Measurements from ENCODE around the gene ADAP1. TPM values are rescaled to one million over a fixed set of nuclear protein-coding genes. Genes with fewer than 3 reads are reported as not detected.

The ADAP1 gene
- total and polyA plus RNA-seq, 2 of the 8 experiments (the other 6 are each of a cell fraction or from before 2014, with no cell fraction given) = 5.8 to 6.1 TPM

DNA sequence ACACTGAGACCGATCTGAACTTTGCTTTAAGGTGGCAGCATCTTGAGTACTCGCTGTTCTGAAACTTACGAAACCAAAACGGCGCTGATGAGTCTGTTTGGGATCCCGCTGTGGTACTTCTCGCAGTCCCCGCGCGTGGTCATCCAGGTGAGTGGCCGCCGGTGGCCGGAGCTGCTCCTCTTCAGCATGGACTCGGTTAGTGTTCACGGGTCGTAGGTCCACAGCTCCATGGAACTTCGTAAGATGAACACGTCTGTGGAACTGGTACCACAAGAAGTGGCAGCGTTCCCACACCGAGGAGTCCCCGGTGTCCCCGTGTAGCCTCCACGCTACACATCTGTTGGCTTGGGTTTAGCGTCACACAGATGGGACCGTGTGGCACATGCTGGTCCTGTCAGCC lies 88.6 kb downstream of the ADAP1 start:
- CTCF ChIA-PET (ENCODE audit: partially characterized antibody) = no interaction called here

More for the DNA sequence above, 88.6 kb downstream of the ADAP1 start:
- Histone ChIP-seq H3K79me1 (ENCODE audit: low read depth, low read length) (peaks cover 6% of the 10 kb centered on the region), H4K91ac (replicated peaks; ENCODE audit: insufficient read length, low read length) (no peak overlapping the region), H3K4ac (replicated peaks; ENCODE audit: insufficient read length, low read depth, low read length) (no peak overlapping the region), H4K20me1 (replicated peaks in 1 of 2; ENCODE audit: control insufficient read depth in 1 of 2, insufficient read depth in 2 of 2, low read length in 2 of 2) (peaks cover 5 to 10% of the 10 kb centered on the region in 2 experiments), H2BK15ac (ENCODE audit: low read length) (no peak overlapping the region), H2BK120ac (replicated peaks; ENCODE audit: low read depth, low read length) (no peak overlapping the region), H4K8ac (ENCODE audit: extremely low read depth, insufficient read depth, low read length) (no peak overlapping the region), H3K14ac (ENCODE audit: insufficient read length) (no peak overlapping the region), H3K23me2 (ENCODE audit: low read depth, low read length) (no peaks in the 10 kb centered on the region), H3K56ac (replicated peaks; ENCODE audit: insufficient read length, low read depth, low read length) (no peak overlapping the region), H3K4me2 (ENCODE audit: insufficient read depth in 1 of 2, low read depth in 2 of 2, low read length in 2 of 2) (no peak overlapping the region), H3K36me3 (ENCODE audit: control insufficient read depth in 2 of 4, insufficient read depth in 4 of 4, low read length in 3 of 4) (peaks cover 20 to 65% (median 51%) of the 10 kb centered on the region in 4 experiments), H2AFZ (ENCODE audit: low read length) (no peak overlapping the region), H2BK12ac (ENCODE audit: low read depth, low read length) (no peak overlapping the region), H3K23ac (ENCODE audit: insufficient read length) (no peak overlapping the region), H2BK5ac (ENCODE audit: low read depth, low read length) (peak overlapping the region; percentile 52; the same call in 1 of the 2 replicates), H3K79me2 (ENCODE audit: control insufficient read depth in 1 of 2, insufficient read depth in 2 of 2, low read length in 2 of 2) (no peaks in the 10 kb centered on the region; a peak in 1 of 4 replicates), H4K5ac (ENCODE audit: insufficient read length, low read depth, low read length) (no peak overlapping the region), H3K9ac (replicated peaks in 1 of 4; ENCODE audit: extremely low read depth in 1 of 4, low read depth in 3 of 4, low read length in 3 of 4) (no peak overlapping the region), H3K18ac (ENCODE audit: extremely low read depth, low read length) (no peak overlapping the region), H3K4me3 (ENCODE audit: extremely low read depth in 1 of 4, insufficient read depth in 2 of 4, low read depth in 3 of 4, low read length in 4 of 4) (no peak overlapping the region), H3K27ac (ENCODE audit: low read depth, low read length) (no peak overlapping the region), H2AK5ac (ENCODE audit: low read depth, low read length) (no peak overlapping the region), H3K9me3 (ENCODE audit: insufficient read depth in 2 of 2, low read depth in 1 of 2, low read length in 1 of 2) (no peaks in the 10 kb centered on the region), H3K27me3 (replicated peaks in 1 of 4; ENCODE audit: control insufficient read depth in 3 of 4, extremely low read depth in 1 of 4, insufficient read depth in 3 of 4, low read length in 3 of 4) (no peaks in the 10 kb centered on the region), H3K4me1 (replicated peaks in 1 of 4; ENCODE audit: control insufficient read depth in 3 of 4, insufficient read depth in 4 of 4, low read length in 3 of 4) (no peaks in the 10 kb centered on the region), H2BK20ac (ENCODE audit: low read length) (no peak overlapping the region)
- TF ChIP-seq CHD1 (IDR thresholded peaks at IDR 0.05; ENCODE audit: low read depth, low read length) (no peak), BACH1 (IDR thresholded peaks at IDR 0.05; ENCODE audit: low read length) (no peak), POLR2AphosphoS5 (IDR thresholded peaks at IDR 0.05; ENCODE audit: low read depth, low read length) (no peak)
- FAIRE-seq (no peak), DNase-seq (ENCODE audit: low read depth in 1 of 2, low spot score in 2 of 2) (no peak)
- 97% methylated on average over 25 of the region's 25 CpGs; no CpG with 5 or more reads in 1 of the 2 experiments for WGBS, 2 experiments (ENCODE audit: extremely low coverage in 1 of 2, insufficient coverage in 1 of 2, insufficient read length in 1 of 2, insufficient replicate concordance in 2 of 2, low coverage in 1 of 2, low lambda C conversion rate in 2 of 2, missing lambda C conversion rate in 1 of 2)
- POLR2A ChIA-PET (ENCODE audit: partially characterized antibody) = no interaction called here
